ENCODE results near the gene CEP95. TPM values are rescaled to one million over a fixed set of nuclear protein-coding genes. Genes with fewer than 3 reads are reported as not detected.
A peak's percentile ranks its signal among the peaks of the same experiment; 100 is the strongest.
"Not testable (repeated sequence)": the region's sequence is repeated elsewhere in the genome, so short reads cannot be mapped to it uniquely, and the experiment has no call there.

The CEP95 gene, protein sequence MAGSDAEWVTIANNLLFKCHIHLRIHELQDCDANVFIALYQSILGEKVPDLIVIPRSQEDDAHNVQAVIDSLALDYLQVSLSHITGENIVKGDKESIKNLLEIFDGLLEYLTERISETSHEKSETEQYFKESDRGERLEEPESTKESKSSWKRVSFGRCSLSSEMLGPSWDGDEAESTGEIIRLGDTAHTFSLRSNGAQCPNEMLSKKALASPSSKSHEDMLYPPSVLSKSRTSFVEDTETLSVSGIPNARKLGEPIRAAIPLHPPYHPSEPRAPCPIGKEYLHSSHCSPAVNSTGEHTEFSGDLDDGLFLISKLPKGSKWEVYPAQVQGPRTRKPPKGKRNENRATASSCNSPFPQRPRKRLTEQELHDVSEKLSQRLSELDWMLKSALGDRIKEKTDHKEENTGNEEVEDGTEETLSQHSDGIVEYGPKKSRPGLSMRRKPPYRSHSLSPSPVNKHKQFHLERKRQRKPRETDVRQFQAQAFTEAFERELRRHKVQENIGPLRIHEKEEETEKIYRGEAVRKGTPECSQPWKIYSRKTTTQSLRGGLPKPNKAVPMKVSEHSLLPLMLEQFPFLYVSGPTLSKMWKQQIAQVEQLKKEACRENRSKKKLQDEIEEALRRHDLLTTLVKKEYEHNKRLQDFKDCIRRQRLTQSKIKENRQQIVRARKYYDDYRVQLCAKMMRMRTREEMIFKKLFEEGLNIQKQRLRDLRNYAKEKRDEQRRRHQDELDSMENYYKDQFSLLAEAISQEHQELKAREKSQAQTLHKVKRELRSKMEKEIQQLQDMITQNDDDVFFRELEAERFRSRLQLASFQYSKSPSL
- total RNA-seq (100 to 1,000 TPM; 105 to 108 TPM), polyA plus RNA-seq (10 to 100 TPM in 1 of 2 donors, 1 to 10 TPM in 1; 6.4 to 18.5 TPM)

GRCh38 chr17:64506576-64507412, at the start of gene CEP95:
TSS of gene CEP95 (plus strand) at chr17:64506977. CDS start at chr17:64507098, 121 bp downstream.
- CTCF ChIA-PET (ENCODE audit: partially characterized antibody), result interaction anchor here (0.9 to 6.2 kb wide), 6 partner anchors 8 to 142 kb away, joined by 3 to 62 read pairs (median 8); partner anchors contain the start of gene POLG2
- intact Hi-C loops (cut with micrococcal nuclease), result loop anchor here (1.0 to 10.0 kb wide), 8 partner anchors 9 to 802 kb away; partner anchors contain the start of genes CCDC47, DDX42, LIMD2 and POLG2
- H3K27ac ChIP-seq (ENCODE audit: low read depth, low read length), result peak within 1 kb of the TSS; percentile 98
- POLR2A ChIA-PET (ENCODE audit: partially characterized antibody), result interaction anchor here (0.6 to 7.9 kb wide), 46 partner anchors 9 to 1067 kb away, joined by 3 to 330 read pairs (median 4); partner anchors contain the start of genes CCDC47, DDX42, ERN1 and ICAM2
- DNase-seq, result peak in 3 of 5 donors; percentile 92 to 98 (median 97)
- peaks cover 49% of the 10 kb centered on the region for H3K4me1 ChIP-seq (ENCODE audit: insufficient read depth, low read length)
- H3K36me3 ChIP-seq (ENCODE audit: insufficient read depth, low read length), result peaks cover 44% of the 10 kb centered on the region
- H3K9me3 Mint-ChIP-seq, result peaks cover 0 to 27% (median 0%) of the 10 kb centered on the region in 8 donors
- H3K4me3 Mint-ChIP-seq, result peak within 1 kb of the TSS; percentile 95 to 100 (median 100)
- H3K4me1 Mint-ChIP-seq, result peaks cover 43 to 75% (median 56%) of the 10 kb centered on the region in 4 donors
- H3K9me3 ChIP-seq (ENCODE audit: control insufficient read depth in 1 of 2, low read length in 2 of 2), result no peaks in the 10 kb centered on the region
- no peaks in the 10 kb centered on the region for H3K27me3 ChIP-seq (ENCODE audit: insufficient read depth, low read length)
- peaks cover 0 to 4% of the 10 kb centered on the region in 2 donors for H3K27me3 Mint-ChIP-seq
- H3K36me3 Mint-ChIP-seq, result peaks cover 54 to 77% of the 10 kb centered on the region in 2 donors
- peak within 1 kb of the TSS; percentile 98 to 100 (median 100) for H3K27ac Mint-ChIP-seq
- peak within 1 kb of the TSS; percentile 89 to 97 for H3K4me3 ChIP-seq (ENCODE audit: low read length in 2 of 2)

GRCh38 chr17:64457156-64457555, 49.6 kb upstream of the CEP95 start:
- CTCF ChIA-PET (ENCODE audit: partially characterized antibody), result interaction anchor here (4.3 kb wide), 1 partner anchor 37 kb away, joined by 25 read pairs; no protein-coding TSS in a partner anchor
- no peak overlapping the region for H3K4me3 ChIP-seq (ENCODE audit: low read length in 2 of 2)
- POLR2A ChIA-PET (ENCODE audit: partially characterized antibody), result interaction anchor here (1.2 to 5.8 kb wide), 7 partner anchors 15 to 683 kb away, joined by 3 to 45 read pairs (median 6); partner anchors contain the start of genes CEP95, DDX42, DDX5 and POLG2
- H3K36me3 ChIP-seq (ENCODE audit: insufficient read depth, low read length), result no peaks in the 10 kb centered on the region
- H3K36me3 Mint-ChIP-seq, result no peaks in the 10 kb centered on the region
- H3K4me3 Mint-ChIP-seq, result no peak overlapping the region
- H3K27ac ChIP-seq (ENCODE audit: low read depth, low read length), result no peak overlapping the region
- no peaks in the 10 kb centered on the region for H3K9me3 Mint-ChIP-seq
- peaks cover 8 to 23% (median 17%) of the 10 kb centered on the region in 4 donors for H3K4me1 Mint-ChIP-seq
- H3K27ac Mint-ChIP-seq, result no peak overlapping the region
- intact Hi-C loops (cut with micrococcal nuclease), result no loop called here
- no peak for DNase-seq
- no peaks in the 10 kb centered on the region for H3K27me3 Mint-ChIP-seq
- H3K27me3 ChIP-seq (ENCODE audit: insufficient read depth, low read length), result no peaks in the 10 kb centered on the region
- no peaks in the 10 kb centered on the region for H3K9me3 ChIP-seq (ENCODE audit: control insufficient read depth in 1 of 2, low read length in 2 of 2)
- peaks cover 17% of the 10 kb centered on the region for H3K4me1 ChIP-seq (ENCODE audit: insufficient read depth, low read length)

- Mint-ChIP-seq H3K27me3 (no peaks in the 10 kb centered on the region), H3K4me1 (peaks cover 8 to 23% (median 17%) of the 10 kb centered on the region in 4 donors), H3K9me3 (no peaks in the 10 kb centered on the region), H3K36me3 (no peaks in the 10 kb centered on the region), H3K4me3 (no peak overlapping the region), H3K27ac (no peak overlapping the region)
- ChIA-PET CTCF (ENCODE audit: partially characterized antibody) (interaction anchor here (1.0 kb wide), 1 partner anchor 39 kb away, joined by 3 read pairs; no protein-coding TSS in a partner anchor), POLR2A (ENCODE audit: partially characterized antibody) (no interaction called here)
- Histone ChIP-seq H3K9me3 (ENCODE audit: control insufficient read depth in 1 of 2, low read length in 2 of 2) (no peaks in the 10 kb centered on the region), H3K4me3 (ENCODE audit: low read length in 2 of 2) (no peak overlapping the region), H3K27me3 (ENCODE audit: insufficient read depth, low read length) (no peaks in the 10 kb centered on the region), H3K36me3 (ENCODE audit: insufficient read depth, low read length) (no peaks in the 10 kb centered on the region), H3K27ac (ENCODE audit: low read depth, low read length) (no peak overlapping the region), H3K4me1 (ENCODE audit: insufficient read depth, low read length) (peaks cover 17% of the 10 kb centered on the region)
- intact Hi-C loops (cut with micrococcal nuclease), result no loop called here
- DNase-seq, result no peak
These were observed 48.0 kb upstream of the CEP95 start for GRCh38 chr17:64458756-64459155.

GRCh38 chr17:64459284-64459747, 47.5 kb upstream of the CEP95 start:
- H3K27ac ChIP-seq (ENCODE audit: low read depth, low read length), result no peak overlapping the region
- no peaks in the 10 kb centered on the region for H3K27me3 ChIP-seq (ENCODE audit: insufficient read depth, low read length)
- intact Hi-C loops (cut with micrococcal nuclease), result no loop called here
- Mint-ChIP-seq H3K4me3 (no peak overlapping the region), H3K4me1 (peaks cover 8 to 23% (median 17%) of the 10 kb centered on the region in 4 donors), H3K27me3 (no peaks in the 10 kb centered on the region), H3K36me3 (no peaks in the 10 kb centered on the region), H3K9me3 (no peaks in the 10 kb centered on the region), H3K27ac (no peak overlapping the region)
- H3K4me3 ChIP-seq (ENCODE audit: low read length in 2 of 2), result no peak overlapping the region
- no peaks in the 10 kb centered on the region for H3K9me3 ChIP-seq (ENCODE audit: control insufficient read depth in 1 of 2, low read length in 2 of 2)
- H3K36me3 ChIP-seq (ENCODE audit: insufficient read depth, low read length), result no peaks in the 10 kb centered on the region
- DNase-seq, result no peak
- ChIA-PET POLR2A (ENCODE audit: partially characterized antibody) (no interaction called here), CTCF (ENCODE audit: partially characterized antibody) (no interaction called here)
- peaks cover 17% of the 10 kb centered on the region for H3K4me1 ChIP-seq (ENCODE audit: insufficient read depth, low read length)

DNA sequence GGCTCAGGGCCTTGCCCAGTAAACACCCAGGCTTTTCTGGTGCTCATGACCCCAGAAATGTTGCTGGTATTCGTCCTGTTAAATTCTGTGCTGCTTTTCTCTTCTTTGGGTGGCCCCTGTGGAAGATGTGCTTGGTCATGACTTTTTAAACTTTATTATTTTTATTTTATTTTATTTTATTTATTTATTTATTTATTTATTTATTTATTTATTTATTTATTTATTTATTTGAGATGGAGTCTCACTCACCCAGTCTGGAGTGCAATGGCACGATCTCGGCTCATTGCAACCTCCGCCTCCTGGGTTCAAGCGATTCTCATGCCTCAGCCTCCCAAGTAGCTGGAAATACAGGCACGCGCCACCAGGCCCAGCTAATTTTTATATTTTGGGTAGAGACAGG, 47.0 kb upstream of the CEP95 start:
- H3K4me3 Mint-ChIP-seq; DNase-seq; H3K9me3 Mint-ChIP-seq; H3K27ac Mint-ChIP-seq; H3K9me3 ChIP-seq (ENCODE audit: control insufficient read depth in 1 of 2, low read length in 2 of 2); intact Hi-C loops (cut with micrococcal nuclease); H3K27ac ChIP-seq (ENCODE audit: low read depth, low read length); CTCF ChIA-PET (ENCODE audit: partially characterized antibody); H3K4me3 ChIP-seq (ENCODE audit: low read length in 2 of 2); H3K36me3 Mint-ChIP-seq; H3K36me3 ChIP-seq (ENCODE audit: insufficient read depth, low read length); H3K27me3 Mint-ChIP-seq; H3K27me3 ChIP-seq (ENCODE audit: insufficient read depth, low read length); POLR2A ChIA-PET (ENCODE audit: partially characterized antibody): not testable (repeated sequence)
- peaks cover 17% of the 10 kb centered on the region for H3K4me1 ChIP-seq (ENCODE audit: insufficient read depth, low read length)
- H3K4me1 Mint-ChIP-seq, result peaks cover 8 to 22% (median 16%) of the 10 kb centered on the region in 4 donors

DNA sequence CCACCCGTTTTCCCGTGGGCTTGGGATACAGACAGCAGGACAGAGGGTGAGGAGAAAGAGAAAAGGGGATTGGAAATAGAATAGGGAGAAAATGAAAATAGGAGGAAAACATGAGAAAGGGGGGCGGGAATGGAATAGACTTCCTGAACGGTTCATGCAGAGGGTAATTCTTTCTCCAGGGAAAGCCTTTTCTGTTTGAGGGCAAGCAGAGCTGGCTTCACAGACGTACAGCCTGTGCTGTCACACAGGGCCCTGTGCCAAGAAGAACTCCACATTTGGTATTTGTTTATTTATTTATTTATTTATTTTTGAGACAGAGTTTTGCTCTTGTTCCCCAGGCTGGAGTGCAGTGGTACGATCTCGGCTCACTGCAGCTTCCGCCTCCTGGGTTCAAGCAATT, 45.8 kb upstream of the CEP95 start:
- H3K4me1 ChIP-seq (ENCODE audit: insufficient read depth, low read length), result peaks cover 13% of the 10 kb centered on the region
- Mint-ChIP-seq H3K36me3 (no peaks in the 10 kb centered on the region), H3K9me3 (no peaks in the 10 kb centered on the region), H3K4me1 (peaks cover 7 to 19% (median 11%) of the 10 kb centered on the region in 4 donors), H3K27ac (no peak overlapping the region), H3K4me3 (no peak overlapping the region), H3K27me3 (peaks cover 0 to 3% of the 10 kb centered on the region in 2 donors)
- POLR2A ChIA-PET (ENCODE audit: partially characterized antibody), result no interaction called here
- no peaks in the 10 kb centered on the region for H3K9me3 ChIP-seq (ENCODE audit: control insufficient read depth in 1 of 2, low read length in 2 of 2)
- DNase-seq, result no peak
- intact Hi-C loops (cut with micrococcal nuclease), result no loop called here
- CTCF ChIA-PET (ENCODE audit: partially characterized antibody), result no interaction called here
- H3K27ac ChIP-seq (ENCODE audit: low read depth, low read length), result no peak overlapping the region
- H3K36me3 ChIP-seq (ENCODE audit: insufficient read depth, low read length), result no peaks in the 10 kb centered on the region
- no peak overlapping the region for H3K4me3 ChIP-seq (ENCODE audit: low read length in 2 of 2)
- no peaks in the 10 kb centered on the region for H3K27me3 ChIP-seq (ENCODE audit: insufficient read depth, low read length)

Measured in CD4-positive, alpha-beta memory T cell (primary cell).